Lower lobe of right lung (tissue), 2 donors: ENCODE data around the gene CLEC11A. TPM values are rescaled to one million over a fixed set of nuclear protein-coding genes. Genes with fewer than 3 reads are reported as not detected.
"Not testable (repeated sequence)": the region's sequence is repeated elsewhere in the genome, so short reads cannot be mapped to it uniquely, and the experiment has no call there.

Experiments used
- ATAC-seq, 2 donors: fragments of 200-7000 bp; cut with Tn5 transposase; one replicate each; pipeline ENCODE4 v1.9.1; 2020 to 2022; ENCODE audit warnings: mild to moderate bottlenecking in 2 of 2, moderate library complexity in 2 of 2
- DNase-seq: peaks from one replicate; pipeline ENCODE4 v3.0.0-alpha.2; 2020
- H3K27ac ChIP-seq: fragments of 200-600 bp; one replicate; pipeline ENCODE4 v1.8.0; 2022
- H3K27me3 ChIP-seq: fragments of 200-600 bp; one replicate; pipeline ENCODE4 v1.8.0; 2022; ENCODE audit warnings: low read depth
- H3K36me3 ChIP-seq: fragments of 200-600 bp; one replicate; pipeline ENCODE4 v1.8.0; 2022; ENCODE audit warnings: mild to moderate bottlenecking
- H3K4me1 ChIP-seq: fragments of 200-600 bp; one replicate; pipeline ENCODE4 v1.8.0; 2022
- H3K4me3 ChIP-seq: fragments of 200-600 bp; one replicate; pipeline ENCODE4 v1.8.0; 2022; ENCODE audit warnings: mild to moderate bottlenecking
- H3K9me3 ChIP-seq: fragments of 200-600 bp; one replicate; pipeline ENCODE4 v1.8.0; 2022
- CTCF ChIP-seq: fragments of 200-600 bp; IDR thresholded peaks from one replicate; pipeline ENCODE4 v1.8.0; 2022; ENCODE audit warnings: antibody characterized with exemption, mild to moderate bottlenecking
- intact Hi-C: fragments of 100-400 bp; cut with DNase I; formaldehyde crosslinking; loops from one replicate; pipeline ENCODE4 v1.11.0; 2022
- total RNA-seq: library from RNA; stranded (reverse); fragmentation: NEBNext Ultra II Directional; extraction: Animal tissue kit (Norgen Biotek cat#: 25700); gene quantifications from one replicate; pipeline ENCODE4 v1.2.1, GENCODE V29; 2021
- donor health status: DM: no; HTN: yes; CAD: no; lungs with severe emphysema.

The CLEC11A gene
- total RNA-seq, 1 donor from 2014 or later: 9.8 TPM

DNA sequence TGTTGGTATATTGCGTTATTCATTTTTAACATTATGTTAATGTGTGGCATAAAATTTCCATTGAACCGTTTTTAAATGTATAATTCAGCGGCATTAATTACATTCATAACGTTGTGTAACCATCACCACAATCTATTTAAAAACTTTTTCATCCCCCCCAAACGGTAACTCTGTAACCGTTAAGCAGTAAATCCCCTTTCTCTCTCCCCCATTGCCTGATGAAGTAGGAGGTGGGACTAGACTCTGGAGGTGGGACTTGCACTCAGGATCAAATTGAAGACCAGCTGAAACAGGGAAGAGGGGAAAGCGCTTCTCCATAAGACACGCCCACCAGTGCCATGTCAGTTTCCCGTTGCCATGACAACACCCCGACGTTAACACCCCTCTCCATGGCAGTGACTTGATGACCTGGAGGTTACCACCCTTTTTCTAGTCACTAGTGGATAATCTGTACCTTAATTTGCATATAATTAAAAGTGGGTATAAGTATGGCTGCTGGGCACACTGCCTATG, 16.8 kb downstream of the CLEC11A start:
- ATAC-seq: no peak
- intact Hi-C loops: no loop called here
- Histone ChIP-seq H3K4me3 (no peak overlapping the region), H3K4me1 (no peaks in the 10 kb centered on the region), H3K27me3 (peaks cover 36% of the 10 kb centered on the region), H3K27ac (no peak overlapping the region), H3K36me3 (no peaks in the 10 kb centered on the region), H3K9me3 (no peaks in the 10 kb centered on the region)
- TF ChIP-seq CTCF: no peak
- DNase-seq: no peak

DNA sequence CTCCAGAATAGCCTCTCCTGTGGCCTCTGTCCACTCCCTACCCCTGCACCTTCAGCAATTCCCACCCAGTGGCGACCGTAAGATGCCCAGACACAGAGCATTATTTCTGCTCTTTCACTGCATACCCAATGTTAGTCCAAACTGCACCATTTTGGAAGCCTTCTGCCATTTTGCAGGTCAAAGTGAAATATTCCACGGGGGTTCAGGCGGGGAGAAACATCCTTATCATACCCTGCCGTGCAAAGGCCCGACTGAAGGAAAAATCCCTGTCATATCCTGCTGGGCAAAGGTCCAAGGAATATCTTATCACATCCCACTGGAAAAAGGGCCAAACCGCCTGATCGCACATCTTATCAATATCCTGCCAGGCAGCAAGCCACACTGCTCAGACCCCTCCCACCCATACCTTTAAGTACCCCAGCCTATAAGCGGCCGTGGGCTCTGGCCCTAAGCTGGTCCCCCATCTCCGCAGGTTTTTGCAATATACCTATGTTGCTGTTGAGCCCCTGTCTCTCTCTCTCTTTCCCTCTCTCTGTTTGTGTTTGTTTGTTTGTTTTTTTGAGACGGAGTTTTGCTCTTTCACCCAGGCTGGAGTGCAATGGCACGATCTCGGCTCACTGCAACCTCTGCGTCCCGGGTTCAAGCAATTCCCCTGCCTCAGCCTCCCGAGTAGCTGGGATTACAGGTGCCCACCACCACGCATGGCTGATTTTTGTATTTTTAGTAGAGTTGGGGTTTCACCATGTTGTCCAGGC, 18.2 kb downstream of the CLEC11A start:
- ATAC-seq: no peak

DNA sequence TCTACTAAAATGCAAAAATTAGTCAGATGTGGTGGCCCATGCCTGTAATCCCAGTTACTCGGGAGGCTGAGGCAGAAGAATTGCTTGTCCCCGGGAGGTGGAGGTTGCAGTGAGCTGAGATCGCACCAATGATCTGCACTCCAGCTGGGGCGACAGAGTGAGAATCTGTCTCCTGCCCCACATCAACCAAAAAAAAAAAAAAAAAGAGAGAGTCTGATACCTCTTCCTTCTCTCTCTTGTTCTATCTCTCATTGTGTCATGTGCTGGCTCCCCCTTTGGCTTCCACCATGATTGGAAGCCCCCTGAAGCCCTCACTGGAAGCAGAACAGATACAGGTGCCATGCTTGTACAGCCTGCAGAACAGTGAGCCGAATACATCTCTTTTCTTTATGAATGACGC, 20.4 kb downstream of the CLEC11A start:
- DNase-seq: no peak
- no peaks in the 10 kb centered on the region for H3K4me1 ChIP-seq
- ATAC-seq: no peak
- no peak overlapping the region for H3K4me3 ChIP-seq
- no peak overlapping the region for H3K27ac ChIP-seq
- TF ChIP-seq CTCF: no peak
- intact Hi-C loops: no loop called here
- H3K36me3 ChIP-seq: no peaks in the 10 kb centered on the region
- no peaks in the 10 kb centered on the region for H3K9me3 ChIP-seq
- H3K27me3 ChIP-seq: peaks cover 17% of the 10 kb centered on the region

More for the DNA sequence above, 18.2 kb downstream of the CLEC11A start:
- no peaks in the 10 kb centered on the region for H3K36me3 ChIP-seq
- intact Hi-C loops: no loop called here
- no peak for TF ChIP-seq CTCF
- no peaks in the 10 kb centered on the region for H3K9me3 ChIP-seq
- peaks cover 26% of the 10 kb centered on the region for H3K27me3 ChIP-seq
- H3K27ac ChIP-seq: no peak overlapping the region
- H3K4me3 ChIP-seq: no peak overlapping the region
- no peaks in the 10 kb centered on the region for H3K4me1 ChIP-seq
- no peak for DNase-seq

GRCh38 chr19:50745221-50745620, 22.1 kb downstream of the CLEC11A start:
- Histone ChIP-seq H3K4me1 (no peaks in the 10 kb centered on the region), H3K4me3 (no peak overlapping the region), H3K9me3 (no peaks in the 10 kb centered on the region), H3K27me3 (peaks cover 10% of the 10 kb centered on the region), H3K36me3 (no peaks in the 10 kb centered on the region), H3K27ac (no peak overlapping the region)
- ATAC-seq (no peak), DNase-seq (no peak)
- intact Hi-C loops: no loop called here
- no peak for TF ChIP-seq CTCF

- not testable (repeated sequence) for H3K4me1 ChIP-seq
Observed at GRCh38 chr19:50747141-50747540, 24.0 kb downstream of the CLEC11A start.

DNA sequence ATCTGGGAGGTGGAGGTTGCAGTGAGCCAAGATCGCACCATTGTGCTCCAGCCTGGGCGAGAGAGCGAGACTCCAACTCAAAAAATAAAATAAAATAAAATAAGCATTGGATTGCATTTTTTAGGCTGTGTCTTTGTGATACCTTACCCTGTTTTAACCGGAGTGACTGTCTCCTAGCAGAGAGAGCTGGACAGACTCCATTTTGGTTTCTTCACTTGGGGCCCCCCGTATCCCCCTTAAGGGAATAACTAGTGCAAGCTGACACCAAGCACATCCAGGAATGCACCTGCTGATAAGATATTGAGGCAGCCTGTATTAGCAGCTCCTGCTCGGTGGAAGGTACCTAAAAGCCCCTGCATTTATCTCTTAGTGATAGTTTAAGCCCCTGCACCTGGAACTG, 26.3 kb downstream of the CLEC11A start:
- DNase-seq: no peak
- no peaks in the 10 kb centered on the region for H3K4me1 ChIP-seq
- ATAC-seq: no peak
- no peak for TF ChIP-seq CTCF
- H3K27ac ChIP-seq: no peak overlapping the region
- peaks cover 14% of the 10 kb centered on the region for H3K27me3 ChIP-seq
- H3K36me3 ChIP-seq: no peaks in the 10 kb centered on the region
- no peaks in the 10 kb centered on the region for H3K9me3 ChIP-seq
- intact Hi-C loops: no loop called here
- H3K4me3 ChIP-seq: no peak overlapping the region

More at GRCh38 chr19:50747141-50747540, 24.0 kb downstream of the CLEC11A start:
- DNase-seq, H3K36me3 ChIP-seq, H3K27ac ChIP-seq, H3K4me3 ChIP-seq, H3K9me3 ChIP-seq, H3K27me3 ChIP-seq, intact Hi-C loops, ATAC-seq: not testable (repeated sequence)
